HEK293T (cell line): ENCODE results near the gene NPAS4.

Experiments
- CTCF ChIA-PET: fragments of 350-600 bp; formaldehyde crosslinking; extraction: SDS; loops from one replicate; lab custom pipeline; 2021; ENCODE audit warnings: antibody characterized with exemption, inconsistent platforms; lab: Yijun Ruan, JAX
- POLR2A ChIA-PET: fragments of 350-600 bp; formaldehyde crosslinking; extraction: SDS; loops from one replicate; lab custom pipeline; 2020; ENCODE audit warnings: antibody characterized with exemption, inconsistent platforms; lab: Yijun Ruan, JAX
- DNase-seq: peaks from one replicate; pipeline ENCODE4 v3.0.0; 2012; ENCODE audit warnings: mixed read lengths; ENCODE audit errors: extremely low spot score
- ARNT ChIP-seq: fragments of 450-650 bp; IDR thresholded peaks from 2 replicates; pipeline ENCODE4 v1.6.1; 2017; ENCODE audit warnings: mild to moderate bottlenecking
- BHLHE40 ChIP-seq: fragments of 450-650 bp; IDR thresholded peaks from 2 replicates; pipeline ENCODE4 v1.6.1; 2016; ENCODE audit warnings: mild to moderate bottlenecking, moderate library complexity, borderline replicate concordance
- CTBP1 ChIP-seq: fragments of 450-650 bp; IDR thresholded peaks from 2 replicates; pipeline ENCODE4 v1.6.1; 2016; ENCODE audit warnings: borderline replicate concordance
- ELF4 ChIP-seq: fragments of 450-650 bp; IDR thresholded peaks from 2 replicates; pipeline ENCODE4 v1.6.1; 2017; ENCODE audit warnings: antibody characterized with exemption
- FOXA1 ChIP-seq: fragments of 450-650 bp; IDR thresholded peaks from 2 replicates; pipeline ENCODE4 v1.6.1; 2016; ENCODE audit warnings: mild to moderate bottlenecking
- FOXK2 ChIP-seq: fragments of 450-650 bp; IDR thresholded peaks from 2 replicates; pipeline ENCODE4 v1.6.1; 2016; ENCODE audit warnings: mild to moderate bottlenecking
- FOXM1 ChIP-seq: fragments of 450-650 bp; IDR thresholded peaks from 2 replicates; pipeline ENCODE4 v1.6.1; 2017; ENCODE audit warnings: mild to moderate bottlenecking, borderline replicate concordance
- HDGF ChIP-seq: fragments of 450-650 bp; IDR thresholded peaks from 2 replicates; pipeline ENCODE4 v1.6.1; 2017; ENCODE audit warnings: antibody characterized with exemption, borderline replicate concordance
- L3MBTL2 ChIP-seq: fragments of 450-650 bp; conservative IDR thresholded peaks from 2 replicates; pipeline ENCODE4 v1.6.1; 2016; ENCODE audit warnings: mild to moderate bottlenecking
- LEF1 ChIP-seq: fragments of 450-650 bp; IDR thresholded peaks from 2 replicates; pipeline ENCODE4 v1.6.1; 2017; ENCODE audit warnings: mild to moderate bottlenecking, borderline replicate concordance
- NFRKB ChIP-seq: fragments of 450-650 bp; IDR thresholded peaks from 2 replicates; pipeline ENCODE4 v1.6.1; 2016; ENCODE audit warnings: mild to moderate bottlenecking, moderate library complexity
- PKNOX1 ChIP-seq: fragments of 450-650 bp; IDR thresholded peaks from 2 replicates; pipeline ENCODE4 v1.6.1; 2016
- SP1 ChIP-seq: fragments of 450-650 bp; IDR thresholded peaks from 2 replicates; pipeline ENCODE4 v1.6.1; 2017
- SUZ12 ChIP-seq: fragments of 450-650 bp; IDR thresholded peaks from 2 replicates; pipeline ENCODE4 v1.6.1; 2016; ENCODE audit warnings: mild to moderate bottlenecking
- TARDBP ChIP-seq: fragments of 450-650 bp; IDR thresholded peaks from 2 replicates; pipeline ENCODE4 v1.6.1; 2016
- ZNF384 ChIP-seq: fragments of 450-650 bp; IDR thresholded peaks from 2 replicates; pipeline ENCODE4 v1.6.1; 2016

NPAS4 gene

GRCh38 chr11:66475349-66476172 is 54.7 kb downstream of the NPAS4 start:
- CTCF ChIA-PET, result no interaction called here
- POLR2A ChIA-PET, result no interaction called here

More at GRCh38 chr11:66475349-66476172, 54.7 kb downstream of the NPAS4 start:
- TF ChIP-seq ZNF384 (no peak), ARNT (no peak), FOXM1 (no peak), FOXK2 (no peak), ELF4 (no peak), LEF1 (no peak), SP1 (no peak), L3MBTL2 (no peak), HDGF (no peak), TARDBP (no peak), FOXA1 (no peak), NFRKB (no peak), PKNOX1 (no peak), CTBP1 (no peak), BHLHE40 (no peak), SUZ12 (no peak)
- DNase-seq, result no peak
